IPS-18a (cell line): ENCODE data around the gene SAMD14.
"Not testable (repeated sequence)": the region's sequence is repeated elsewhere in the genome, so short reads cannot be mapped to it uniquely, and the experiment has no call there.

Experiments used
- H3K27ac ChIP-seq: one replicate; pipeline ENCODE4 v1.5.1; 2013; ENCODE audit warnings: low read length
- H3K27me3 ChIP-seq: one replicate; pipeline ENCODE4 v1.6.1; 2013; ENCODE audit warnings: mild to moderate bottlenecking, low read length; ENCODE audit not compliant: control insufficient read depth, insufficient read depth
- H3K36me3 ChIP-seq: one replicate; pipeline ENCODE4 v1.6.1; 2013; ENCODE audit warnings: low read depth, low read length; ENCODE audit not compliant: control insufficient read depth
- H3K4me1 ChIP-seq: one replicate; pipeline ENCODE4 v1.6.1; 2013; ENCODE audit warnings: low read depth, low read length; ENCODE audit not compliant: control insufficient read depth
- H3K4me3 ChIP-seq: one replicate; pipeline ENCODE4 v1.5.1; 2013; ENCODE audit warnings: low read length
- H3K9ac ChIP-seq: one replicate; pipeline ENCODE4 v1.6.1; 2013; ENCODE audit warnings: mild to moderate bottlenecking, low read length, moderate library complexity
- H3K9me3 ChIP-seq: one replicate; pipeline ENCODE4 v1.6.1; 2013; ENCODE audit warnings: low read depth, low read length; ENCODE audit not compliant: control insufficient read depth

SAMD14 gene

DNA sequence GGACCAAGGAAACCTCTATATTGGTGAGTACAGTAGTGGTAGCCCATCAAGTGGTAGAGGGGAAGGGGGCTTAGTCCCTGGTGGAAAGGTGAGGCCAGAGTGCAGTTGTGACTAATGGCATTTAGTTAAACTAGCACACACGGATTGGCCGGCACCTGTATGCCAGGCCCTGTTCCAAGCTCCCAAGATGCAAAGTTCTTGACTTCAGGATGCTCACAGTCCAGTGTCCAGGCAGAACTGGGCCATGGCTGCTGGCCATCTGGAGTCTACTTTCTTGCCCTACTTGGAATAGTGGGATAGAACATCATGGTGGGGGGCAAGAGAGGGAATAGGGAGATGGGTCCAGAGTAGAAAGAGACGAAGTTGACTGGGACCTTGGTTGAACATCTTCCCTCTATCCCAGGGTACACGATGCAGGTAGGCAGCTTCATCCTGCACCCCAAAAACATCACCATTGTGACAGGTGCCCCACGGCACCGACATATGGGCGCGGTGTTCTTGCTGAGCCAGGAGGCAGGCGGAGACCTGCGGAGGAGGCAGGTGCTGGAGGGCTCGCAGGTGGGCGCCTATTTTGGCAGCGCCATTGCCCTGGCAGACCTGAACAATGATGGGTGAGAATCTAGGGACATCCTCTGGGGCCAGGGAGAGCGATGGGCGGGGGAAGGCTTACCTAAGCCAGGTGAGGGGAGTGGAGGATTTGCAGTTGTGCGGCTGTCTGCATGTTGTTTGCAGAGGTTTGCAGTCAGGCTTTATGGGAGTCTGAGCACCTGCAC is 58.9 kb downstream of the SAMD14 start:
- Histone ChIP-seq H3K36me3 (no peaks in the 10 kb centered on the region), H3K27ac (no peak overlapping the region), H3K9ac (no peak overlapping the region), H3K4me1 (no peaks in the 10 kb centered on the region), H3K4me3 (no peak overlapping the region), H3K9me3 (no peaks in the 10 kb centered on the region), H3K27me3 (peaks cover 4% of the 10 kb centered on the region)

DNA sequence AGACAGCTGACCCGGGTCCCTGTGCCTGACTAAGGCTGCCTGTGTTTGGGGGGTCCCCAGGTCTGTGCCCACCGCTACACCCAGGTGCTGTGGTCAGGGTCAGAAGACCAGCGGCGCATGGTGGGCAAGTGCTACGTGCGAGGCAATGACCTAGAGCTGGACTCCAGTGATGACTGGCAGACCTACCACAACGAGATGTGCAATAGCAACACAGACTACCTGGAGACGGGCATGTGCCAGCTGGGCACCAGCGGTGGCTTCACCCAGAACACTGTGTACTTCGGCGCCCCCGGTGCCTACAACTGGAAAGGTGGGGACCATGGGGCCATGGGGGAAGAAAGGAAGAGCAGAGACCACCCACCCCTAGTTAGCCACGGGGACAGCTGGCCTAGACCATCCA is 62.0 kb downstream of the SAMD14 start:
- Histone ChIP-seq H3K4me1 (no peaks in the 10 kb centered on the region), H3K9ac (no peak overlapping the region), H3K9me3 (no peaks in the 10 kb centered on the region), H3K4me3 (no peak overlapping the region), H3K27ac (no peak overlapping the region), H3K27me3 (no peaks in the 10 kb centered on the region), H3K36me3 (no peaks in the 10 kb centered on the region)

DNA sequence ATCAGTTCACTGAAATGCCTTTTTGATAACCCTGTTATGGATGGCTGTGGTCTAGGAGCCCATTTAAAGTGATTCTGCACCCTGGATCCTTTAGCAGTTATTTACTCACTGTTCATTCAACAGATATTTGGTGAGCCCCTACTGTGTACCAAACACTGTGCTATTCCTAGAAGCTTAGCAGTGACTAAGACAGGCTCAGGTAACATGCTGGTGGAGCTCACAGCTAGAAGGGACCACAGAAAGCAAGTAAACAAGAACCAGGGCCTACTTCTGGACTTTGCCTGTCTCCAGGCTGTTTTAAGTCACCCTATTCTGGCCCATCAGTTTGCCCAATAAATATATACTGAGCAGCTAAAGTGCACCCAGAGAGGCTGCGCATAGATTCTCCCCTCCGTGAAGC is 63.0 kb downstream of the SAMD14 start:
- no peak overlapping the region for H3K27ac ChIP-seq
- H3K4me1 ChIP-seq: no peaks in the 10 kb centered on the region
- no peaks in the 10 kb centered on the region for H3K36me3 ChIP-seq
- H3K27me3 ChIP-seq: no peaks in the 10 kb centered on the region
- H3K9me3 ChIP-seq: no peaks in the 10 kb centered on the region
- no peak overlapping the region for H3K9ac ChIP-seq
- no peak overlapping the region for H3K4me3 ChIP-seq

DNA sequence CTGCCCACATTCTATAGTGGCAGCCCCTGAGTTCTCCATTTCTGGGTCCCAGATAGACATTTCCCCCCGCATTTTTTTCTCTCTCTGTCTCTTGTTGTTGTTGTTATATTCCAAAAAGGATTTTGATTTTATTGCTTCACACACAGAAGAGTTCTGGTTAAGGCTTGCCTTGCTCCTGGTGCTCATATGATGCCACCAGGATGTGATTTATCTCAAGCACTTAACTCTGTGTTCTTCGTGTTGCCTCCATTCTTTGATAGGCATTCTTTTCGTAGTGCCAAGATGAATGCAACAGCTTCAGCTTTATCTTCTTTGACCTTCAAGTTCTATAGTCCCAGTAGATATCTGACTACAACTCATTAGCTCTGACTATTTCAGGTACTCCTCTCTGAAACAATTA is 64.9 kb downstream of the SAMD14 start:
- H3K9ac ChIP-seq: no peak overlapping the region
- H3K9me3 ChIP-seq: no peaks in the 10 kb centered on the region
- H3K27me3 ChIP-seq: no peaks in the 10 kb centered on the region
- no peak overlapping the region for H3K27ac ChIP-seq
- H3K4me1 ChIP-seq: no peaks in the 10 kb centered on the region
- no peak overlapping the region for H3K4me3 ChIP-seq
- H3K36me3 ChIP-seq: no peaks in the 10 kb centered on the region

DNA sequence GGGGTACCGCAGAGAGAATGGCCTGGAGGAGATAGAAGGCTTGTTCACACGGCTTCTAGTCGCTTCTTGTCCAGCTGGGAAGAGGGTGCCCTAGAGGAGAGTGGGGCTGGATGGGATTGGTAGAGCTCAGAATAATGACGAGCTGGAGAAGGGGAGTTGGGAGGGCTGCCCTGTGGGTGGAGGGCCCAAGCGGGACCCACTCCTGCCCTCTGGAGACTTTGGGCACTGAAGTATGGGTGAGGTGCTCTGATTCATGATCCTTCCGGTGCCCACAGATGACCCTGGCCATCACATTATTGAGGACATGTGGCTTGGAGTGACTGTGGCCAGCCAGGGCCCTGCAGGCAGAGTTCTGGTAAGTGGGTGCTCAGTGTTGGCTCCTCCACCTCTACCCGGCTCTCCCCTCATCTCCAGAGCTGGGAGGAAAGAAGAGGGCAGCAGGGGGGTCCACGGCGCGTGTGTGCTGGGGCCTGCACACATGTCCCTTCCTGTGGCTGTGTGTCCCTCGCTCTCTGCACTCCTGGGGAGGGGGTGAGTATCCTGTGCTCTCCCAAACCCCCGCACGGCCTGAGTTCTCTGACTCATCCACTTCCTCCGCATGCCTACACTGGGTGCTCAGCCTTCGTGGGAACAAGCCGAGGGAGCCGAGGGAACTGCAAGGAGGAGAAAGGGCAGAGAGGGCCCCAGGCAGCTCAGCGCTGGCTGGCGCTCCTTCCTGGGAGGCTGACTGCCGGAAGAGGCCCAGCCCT is 65.5 kb downstream of the SAMD14 start:
- Histone ChIP-seq H3K4me1 (no peaks in the 10 kb centered on the region), H3K9me3 (no peaks in the 10 kb centered on the region), H3K4me3 (no peak overlapping the region), H3K27ac (no peak overlapping the region), H3K27me3 (no peaks in the 10 kb centered on the region), H3K9ac (no peak overlapping the region), H3K36me3 (no peaks in the 10 kb centered on the region)

DNA sequence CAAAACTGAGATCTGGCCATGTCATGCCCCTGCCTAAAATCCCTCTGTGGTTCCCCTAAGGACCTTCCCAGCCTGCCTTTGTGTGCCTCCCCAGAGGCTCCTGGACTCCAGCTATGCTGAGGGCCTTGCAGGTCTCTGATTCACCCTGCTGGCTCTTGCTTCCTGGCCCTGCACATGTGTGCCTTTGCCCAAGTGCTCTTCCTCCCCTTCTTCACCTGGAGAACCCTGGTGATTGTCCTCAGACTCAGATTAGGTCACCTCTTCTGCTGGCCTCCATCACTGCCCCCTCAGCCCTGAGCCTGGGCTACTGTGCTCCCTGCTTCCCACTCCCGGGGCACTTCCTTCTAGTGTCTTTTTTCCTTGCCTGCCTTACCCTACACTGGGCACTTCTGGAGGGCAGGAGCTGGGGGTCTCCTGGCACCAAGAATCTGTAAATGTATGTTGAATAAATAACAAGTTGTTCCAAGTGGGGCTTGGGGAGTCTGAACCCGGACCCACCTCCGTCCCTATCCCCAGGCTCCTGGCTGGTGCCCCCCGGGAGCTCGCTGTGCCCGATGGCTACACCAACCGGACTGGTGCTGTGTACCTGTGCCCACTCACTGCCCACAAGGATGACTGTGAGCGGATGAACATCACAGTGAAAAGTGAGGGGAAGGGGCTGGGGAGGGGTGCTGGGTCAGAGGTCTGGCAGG is 66.3 kb downstream of the SAMD14 start:
- no peak overlapping the region for H3K27ac ChIP-seq
- H3K27me3 ChIP-seq: peaks cover 2% of the 10 kb centered on the region
- no peaks in the 10 kb centered on the region for H3K9me3 ChIP-seq
- no peaks in the 10 kb centered on the region for H3K4me1 ChIP-seq
- H3K4me3 ChIP-seq: no peak overlapping the region
- no peak overlapping the region for H3K9ac ChIP-seq
- H3K36me3 ChIP-seq: no peaks in the 10 kb centered on the region

DNA sequence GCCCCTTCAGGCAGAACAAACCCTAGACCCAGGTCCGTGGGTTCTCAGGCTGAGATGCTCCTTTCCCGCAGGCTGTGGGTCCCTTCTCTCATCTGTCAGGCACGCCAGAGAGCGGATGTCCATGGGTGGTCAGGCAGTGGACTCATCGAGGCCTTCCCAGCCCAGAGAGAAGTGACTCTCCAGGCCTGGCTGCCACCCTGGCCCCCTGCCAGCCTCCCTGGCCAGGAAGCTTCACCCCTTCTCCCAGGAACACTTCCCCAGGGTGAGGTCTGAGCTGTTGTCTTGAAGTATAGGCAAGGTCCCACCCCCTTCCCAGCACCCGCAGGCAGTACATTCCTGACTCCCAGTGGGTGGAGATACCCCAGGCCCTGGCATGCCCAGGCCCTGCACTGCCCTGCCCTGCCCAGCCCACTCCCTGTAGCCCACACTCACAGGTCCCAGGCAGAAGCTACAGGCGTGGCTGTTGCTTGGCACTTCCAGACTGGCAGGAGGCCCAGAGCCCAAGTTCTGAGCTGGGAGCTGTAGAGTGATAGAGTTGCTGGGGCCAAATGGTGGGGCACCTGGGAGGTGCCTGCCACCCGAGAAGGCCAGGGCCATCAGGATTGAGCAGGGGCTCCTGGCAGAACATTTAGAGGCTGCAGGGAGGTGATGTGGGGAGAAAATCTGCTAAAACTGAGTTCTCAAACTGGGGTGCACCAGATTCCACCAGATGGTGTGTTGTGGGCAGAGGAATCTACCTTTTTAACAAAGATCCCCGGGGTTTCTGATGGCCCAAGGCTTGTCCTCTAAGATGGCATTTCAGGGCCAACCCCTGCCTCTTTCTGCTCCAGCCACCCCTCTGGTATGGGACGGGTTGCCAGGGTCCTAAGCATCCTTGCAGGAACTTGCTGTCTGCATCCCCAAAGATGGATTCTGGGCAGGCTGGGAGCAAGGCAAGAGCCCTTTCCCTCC is 67.4 kb downstream of the SAMD14 start:
- H3K27ac ChIP-seq: no peak overlapping the region
- no peaks in the 10 kb centered on the region for H3K36me3 ChIP-seq
- H3K27me3 ChIP-seq: peaks cover 13% of the 10 kb centered on the region
- no peaks in the 10 kb centered on the region for H3K4me1 ChIP-seq
- no peak overlapping the region for H3K4me3 ChIP-seq
- no peak overlapping the region for H3K9ac ChIP-seq
- H3K9me3 ChIP-seq: no peaks in the 10 kb centered on the region

DNA sequence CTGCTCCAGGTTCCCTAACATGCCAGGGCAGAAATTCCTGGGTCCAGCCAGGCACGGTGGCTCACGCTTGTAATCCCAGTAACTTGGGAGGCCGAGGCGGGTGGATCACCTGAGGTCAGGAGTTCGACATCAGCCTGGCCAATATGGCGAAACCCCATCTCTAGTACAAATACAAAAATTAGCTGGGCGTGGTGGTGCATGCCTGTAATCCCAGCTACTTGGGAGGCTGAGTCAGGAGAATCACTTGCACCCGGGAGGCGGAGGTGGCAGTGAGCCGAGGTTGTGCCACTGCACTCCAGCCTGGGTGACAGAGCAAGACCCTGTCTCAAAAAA is 68.3 kb downstream of the SAMD14 start:
- H3K27me3 ChIP-seq: peaks cover 22% of the 10 kb centered on the region
- not testable (repeated sequence) for H3K4me3 ChIP-seq, H3K4me1 ChIP-seq, H3K9ac ChIP-seq, H3K36me3 ChIP-seq, H3K9me3 ChIP-seq, H3K27ac ChIP-seq

DNA sequence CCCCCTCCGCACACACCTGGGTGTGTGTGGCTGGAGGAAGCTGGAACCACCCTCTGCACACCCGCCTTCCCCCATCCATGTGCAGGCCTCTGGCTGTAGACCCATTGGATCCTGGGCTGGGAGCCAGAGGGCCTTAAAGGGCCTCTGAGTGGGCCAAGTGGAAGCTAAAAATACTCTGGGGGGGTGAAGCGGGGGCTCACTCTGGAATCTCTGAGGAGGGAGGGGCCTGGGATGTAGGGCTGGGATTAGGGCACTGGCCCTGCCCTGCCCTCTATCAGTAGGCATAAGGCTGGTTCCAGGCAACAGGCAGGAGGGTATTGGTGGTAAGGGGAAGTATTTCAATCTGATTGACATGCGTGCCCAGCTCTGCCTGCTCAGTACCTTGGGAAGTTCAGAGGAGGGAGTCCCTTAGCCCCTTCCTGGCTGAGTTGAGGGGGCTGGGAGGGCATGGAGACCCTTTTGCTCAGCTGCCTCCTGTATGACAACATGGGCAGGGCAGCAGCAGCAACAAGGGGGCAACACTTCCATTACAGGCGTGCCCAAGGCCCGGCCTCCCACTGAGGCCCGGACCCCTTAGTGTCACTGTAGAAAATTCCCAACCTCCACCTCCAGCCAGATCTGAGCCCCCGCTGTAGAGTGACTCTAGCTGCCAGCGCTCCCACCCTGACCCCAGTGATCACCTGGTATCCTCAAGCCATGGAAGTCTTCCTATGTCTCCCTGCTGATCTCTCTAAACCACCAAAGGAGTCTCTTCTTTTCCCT is 68.8 kb downstream of the SAMD14 start:
- Histone ChIP-seq H3K27ac (no peak overlapping the region), H3K9ac (no peak overlapping the region), H3K4me1 (no peaks in the 10 kb centered on the region)

More for the DNA sequence above, 68.8 kb downstream of the SAMD14 start:
- H3K36me3 ChIP-seq: no peaks in the 10 kb centered on the region
- H3K27me3 ChIP-seq: peaks cover 25% of the 10 kb centered on the region
- H3K4me3 ChIP-seq: no peak overlapping the region
- H3K9me3 ChIP-seq: no peaks in the 10 kb centered on the region
